Putamen (tissue), 1 donor: ENCODE measurements around the gene IGSF9.

Experiments
- DNase-seq: peaks from one replicate; pipeline ENCODE4 v3.0.0-alpha.2; 2016; ENCODE audit warnings: low spot score

IGSF9 gene, protein sequence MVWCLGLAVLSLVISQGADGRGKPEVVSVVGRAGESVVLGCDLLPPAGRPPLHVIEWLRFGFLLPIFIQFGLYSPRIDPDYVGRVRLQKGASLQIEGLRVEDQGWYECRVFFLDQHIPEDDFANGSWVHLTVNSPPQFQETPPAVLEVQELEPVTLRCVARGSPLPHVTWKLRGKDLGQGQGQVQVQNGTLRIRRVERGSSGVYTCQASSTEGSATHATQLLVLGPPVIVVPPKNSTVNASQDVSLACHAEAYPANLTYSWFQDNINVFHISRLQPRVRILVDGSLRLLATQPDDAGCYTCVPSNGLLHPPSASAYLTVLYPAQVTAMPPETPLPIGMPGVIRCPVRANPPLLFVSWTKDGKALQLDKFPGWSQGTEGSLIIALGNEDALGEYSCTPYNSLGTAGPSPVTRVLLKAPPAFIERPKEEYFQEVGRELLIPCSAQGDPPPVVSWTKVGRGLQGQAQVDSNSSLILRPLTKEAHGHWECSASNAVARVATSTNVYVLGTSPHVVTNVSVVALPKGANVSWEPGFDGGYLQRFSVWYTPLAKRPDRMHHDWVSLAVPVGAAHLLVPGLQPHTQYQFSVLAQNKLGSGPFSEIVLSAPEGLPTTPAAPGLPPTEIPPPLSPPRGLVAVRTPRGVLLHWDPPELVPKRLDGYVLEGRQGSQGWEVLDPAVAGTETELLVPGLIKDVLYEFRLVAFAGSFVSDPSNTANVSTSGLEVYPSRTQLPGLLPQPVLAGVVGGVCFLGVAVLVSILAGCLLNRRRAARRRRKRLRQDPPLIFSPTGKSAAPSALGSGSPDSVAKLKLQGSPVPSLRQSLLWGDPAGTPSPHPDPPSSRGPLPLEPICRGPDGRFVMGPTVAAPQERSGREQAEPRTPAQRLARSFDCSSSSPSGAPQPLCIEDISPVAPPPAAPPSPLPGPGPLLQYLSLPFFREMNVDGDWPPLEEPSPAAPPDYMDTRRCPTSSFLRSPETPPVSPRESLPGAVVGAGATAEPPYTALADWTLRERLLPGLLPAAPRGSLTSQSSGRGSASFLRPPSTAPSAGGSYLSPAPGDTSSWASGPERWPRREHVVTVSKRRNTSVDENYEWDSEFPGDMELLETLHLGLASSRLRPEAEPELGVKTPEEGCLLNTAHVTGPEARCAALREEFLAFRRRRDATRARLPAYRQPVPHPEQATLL

DNA sequence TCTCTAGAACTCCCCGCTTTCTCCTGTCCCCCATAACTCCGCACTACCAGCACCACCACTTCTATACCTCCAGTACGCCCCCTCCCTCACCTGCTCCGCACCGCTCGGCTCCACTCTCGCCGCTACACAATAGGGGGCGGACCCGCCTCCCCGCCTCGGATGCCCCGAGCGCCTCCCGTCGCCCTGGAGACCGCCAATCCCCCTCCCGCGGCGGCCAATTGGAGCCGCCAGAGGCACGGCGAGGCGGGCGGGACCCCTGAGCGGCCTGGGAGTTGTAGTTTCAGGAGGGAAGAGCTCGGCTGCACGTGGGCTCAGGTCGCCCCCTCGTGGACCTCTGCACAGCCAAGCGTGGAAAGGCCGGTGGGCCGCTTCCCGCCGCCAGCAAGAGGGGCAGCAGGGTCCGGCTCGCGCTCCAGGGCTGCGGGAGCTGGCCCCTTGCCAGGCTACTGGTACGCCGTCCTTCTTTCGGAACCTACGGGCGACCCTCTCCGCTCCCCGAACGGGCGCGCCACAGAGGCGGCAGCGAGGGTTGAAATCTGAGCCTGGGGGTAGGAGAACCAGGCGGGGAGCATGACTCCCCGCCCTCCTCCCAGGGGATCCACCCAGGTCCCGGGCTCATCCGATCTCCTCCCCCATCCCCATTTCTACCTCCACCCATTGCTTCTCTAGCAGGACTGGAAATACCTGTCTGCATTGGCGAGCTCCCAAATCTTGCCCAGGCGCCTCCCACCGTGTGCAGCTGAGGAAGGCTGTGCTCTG, at the start of gene IGSF9:
TSS of gene IGSF9 (minus strand) at position 131 of the 759 bp plus-strand sequence. CDS start 2,159 bp downstream, outside the sequence.
- DNase-seq, result peak; percentile 68

- DNase-seq, result no peak
Measured at GRCh38 chr1:159994896-159995295, 49.5 kb upstream of the IGSF9 start.

GRCh38 chr1:159993911-159994310, 48.5 kb upstream of the IGSF9 start:
- DNase-seq, result no peak

DNA sequence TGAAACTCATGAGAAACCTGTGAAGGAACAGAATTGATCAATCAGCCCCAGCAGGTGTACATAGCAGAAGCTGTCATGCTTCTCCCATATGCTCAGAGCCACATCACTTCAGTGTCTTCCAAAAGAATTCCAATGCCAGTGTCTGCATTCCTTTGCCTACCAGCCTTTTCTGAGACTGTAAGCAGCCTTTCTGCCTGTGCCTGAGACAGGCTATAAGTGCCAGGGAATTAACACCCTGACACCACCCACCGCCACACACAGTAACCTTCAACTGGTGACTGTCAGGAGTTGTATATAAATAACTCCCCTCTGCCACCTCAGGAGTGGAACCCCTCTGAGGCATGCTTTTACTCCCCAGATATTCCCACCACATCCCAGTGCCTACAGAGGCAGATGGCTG, 46.7 kb upstream of the IGSF9 start:
- no peak for DNase-seq

GRCh38 chr1:159991513-159991912, 46.1 kb upstream of the IGSF9 start:
- DNase-seq, result no peak

DNA sequence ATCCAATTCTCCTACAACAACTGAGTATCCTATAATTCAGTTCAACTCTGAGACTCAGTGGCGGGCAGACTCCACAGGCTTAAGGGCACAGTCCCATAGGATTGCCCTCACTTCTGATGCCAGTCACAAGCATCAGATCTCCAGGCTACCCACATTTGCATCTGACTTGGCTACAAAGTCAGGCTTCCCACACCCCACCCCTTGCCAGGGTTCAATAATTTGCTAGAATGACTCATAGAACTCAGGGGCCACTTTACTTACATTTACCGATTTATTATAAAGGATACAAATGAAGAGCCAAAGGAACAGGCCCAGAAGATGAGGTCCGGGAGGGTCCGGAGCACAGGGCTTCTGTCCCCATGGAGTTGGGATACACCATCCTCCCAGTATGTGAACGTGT, 44.6 kb upstream of the IGSF9 start:
- DNase-seq, result no peak

DNA sequence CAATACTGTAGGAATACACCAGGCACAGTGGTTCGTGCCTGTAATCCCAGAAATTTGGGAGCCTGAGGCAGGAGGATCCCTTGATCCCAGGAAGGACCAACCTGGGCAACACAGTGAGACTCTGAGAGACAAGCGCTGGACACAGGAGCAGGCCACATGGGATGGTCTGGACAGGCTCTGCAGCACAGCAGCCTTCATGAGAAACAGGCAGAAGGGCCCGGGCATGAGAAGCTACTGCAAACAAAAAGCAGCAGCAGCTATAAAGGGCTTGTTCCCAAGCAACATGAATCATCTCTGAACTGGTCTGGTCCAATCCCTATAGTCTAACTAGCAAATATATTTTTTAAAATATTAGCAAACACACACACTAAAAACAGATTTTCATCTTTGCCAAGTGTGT, 44.2 kb upstream of the IGSF9 start:
- DNase-seq, result no peak

GRCh38 chr1:159988006-159988405, 42.6 kb upstream of the IGSF9 start:
- no peak for DNase-seq

- no peak for DNase-seq
Measured at GRCh38 chr1:159987186-159987585, 41.8 kb upstream of the IGSF9 start.

GRCh38 chr1:159986531-159986930, 41.1 kb upstream of the IGSF9 start:
- DNase-seq, result no peak

GRCh38 chr1:159986093-159986492, 40.7 kb upstream of the IGSF9 start:
- no peak for DNase-seq

GRCh38 chr1:159985473-159985872, 40.1 kb upstream of the IGSF9 start:
- no peak for DNase-seq

DNA sequence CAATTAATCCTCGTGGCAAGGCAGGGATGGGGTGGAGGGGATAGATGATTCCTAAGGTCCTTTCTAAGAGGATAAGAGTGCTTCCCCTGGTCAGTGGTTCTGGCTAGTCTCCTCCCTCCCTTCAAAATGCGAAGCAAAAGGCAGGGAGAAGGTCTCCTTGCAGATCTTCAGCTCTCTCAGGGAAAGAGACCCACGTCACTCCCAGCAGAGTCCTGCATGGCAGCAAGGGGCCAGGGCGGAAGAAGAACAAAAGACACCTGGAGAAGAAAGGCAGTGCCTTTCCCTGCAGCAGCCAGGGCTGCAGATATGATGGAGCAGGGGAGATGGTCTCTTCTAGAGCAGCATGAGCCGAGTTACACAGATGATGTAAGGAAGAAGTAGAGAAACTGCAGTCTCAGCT, 38.3 kb upstream of the IGSF9 start:
- no peak for DNase-seq

GRCh38 chr1:159982280-159982679, 36.9 kb upstream of the IGSF9 start:
- DNase-seq, result no peak

GRCh38 chr1:159981351-159982055, 36.1 kb upstream of the IGSF9 start:
- no peak for DNase-seq

- no peak for DNase-seq
Measured at GRCh38 chr1:159980786-159981185, 35.4 kb upstream of the IGSF9 start.

GRCh38 chr1:159980076-159980475, 34.7 kb upstream of the IGSF9 start:
- no peak for DNase-seq

DNA sequence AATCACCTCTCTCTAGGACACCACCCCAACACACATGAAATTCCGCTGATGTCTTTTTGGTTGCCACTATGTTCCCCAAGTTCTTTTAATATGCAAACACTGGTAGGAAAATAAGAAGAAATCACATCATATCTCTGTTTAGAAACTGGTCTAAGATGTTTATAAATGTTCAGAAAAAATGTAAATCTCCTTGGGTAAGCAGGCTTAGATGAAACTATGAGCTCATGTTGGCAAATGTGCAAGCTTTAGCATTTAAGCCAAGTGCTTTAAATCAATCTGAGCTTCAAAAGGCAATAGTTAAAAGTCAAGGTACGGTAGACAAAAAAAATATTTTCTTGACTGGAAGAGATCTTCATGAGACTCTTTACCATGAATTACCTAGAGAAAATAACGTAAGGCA, 33.8 kb upstream of the IGSF9 start:
- no peak for DNase-seq

GRCh38 chr1:159978107-159978398, 32.6 kb upstream of the IGSF9 start:
- DNase-seq, result no peak

- no peak for DNase-seq
Measured at GRCh38 chr1:159977364-159978106, 32.1 kb upstream of the IGSF9 start.
